ENCODE measurements around the gene LLCFC1.

The LLCFC1 gene

DNA sequence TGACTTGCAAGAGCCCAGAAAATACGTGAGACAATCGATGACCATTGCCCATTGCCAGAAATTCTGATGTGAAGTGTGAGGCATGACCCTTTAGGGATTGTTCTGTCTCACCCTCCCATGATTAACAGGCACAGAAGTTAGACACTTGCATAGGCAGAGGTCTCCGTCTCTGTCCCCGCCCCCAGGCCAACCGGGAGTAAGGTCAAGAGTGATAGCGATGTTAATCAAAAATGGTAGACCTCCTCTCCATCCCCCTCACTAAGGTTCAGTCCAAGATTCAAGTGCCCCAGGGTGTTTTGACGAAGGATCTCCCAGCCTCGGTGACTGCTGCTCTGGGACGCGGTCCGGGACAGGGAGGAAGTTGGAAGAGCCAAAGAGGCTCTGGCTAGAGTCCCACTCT, 31.0 kb upstream of the LLCFC1 start:
- no peak overlapping the region for H3K27ac ChIP-seq (ENCODE audit: low read depth, low read length)
- no peak for TF ChIP-seq EZH2phosphoT487 (IDR thresholded peaks at IDR 0.05; ENCODE audit: borderline replicate concordance, low read length)
- TF ChIP-seq, protein P1, sequence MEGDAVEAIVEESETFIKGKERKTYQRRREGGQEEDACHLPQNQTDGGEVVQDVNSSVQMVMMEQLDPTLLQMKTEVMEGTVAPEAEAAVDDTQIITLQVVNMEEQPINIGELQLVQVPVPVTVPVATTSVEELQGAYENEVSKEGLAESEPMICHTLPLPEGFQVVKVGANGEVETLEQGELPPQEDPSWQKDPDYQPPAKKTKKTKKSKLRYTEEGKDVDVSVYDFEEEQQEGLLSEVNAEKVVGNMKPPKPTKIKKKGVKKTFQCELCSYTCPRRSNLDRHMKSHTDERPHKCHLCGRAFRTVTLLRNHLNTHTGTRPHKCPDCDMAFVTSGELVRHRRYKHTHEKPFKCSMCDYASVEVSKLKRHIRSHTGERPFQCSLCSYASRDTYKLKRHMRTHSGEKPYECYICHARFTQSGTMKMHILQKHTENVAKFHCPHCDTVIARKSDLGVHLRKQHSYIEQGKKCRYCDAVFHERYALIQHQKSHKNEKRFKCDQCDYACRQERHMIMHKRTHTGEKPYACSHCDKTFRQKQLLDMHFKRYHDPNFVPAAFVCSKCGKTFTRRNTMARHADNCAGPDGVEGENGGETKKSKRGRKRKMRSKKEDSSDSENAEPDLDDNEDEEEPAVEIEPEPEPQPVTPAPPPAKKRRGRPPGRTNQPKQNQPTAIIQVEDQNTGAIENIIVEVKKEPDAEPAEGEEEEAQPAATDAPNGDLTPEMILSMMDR (IDR thresholded peaks at IDR 0.05; ENCODE audit: low read depth, low read length, poor library complexity, severe bottlenecking) = no peak
- no peaks in the 10 kb centered on the region for H3K9me2 ChIP-seq (replicated peaks; ENCODE audit: control insufficient read depth, low read length)
- no peaks in the 10 kb centered on the region for H3K79me2 ChIP-seq (ENCODE audit: control insufficient read depth, low read length)
- no peak overlapping the region for H3K4me3 ChIP-seq (ENCODE audit: low read length)
- no peaks in the 10 kb centered on the region for H4K20me1 ChIP-seq (ENCODE audit: control insufficient read depth, insufficient read depth, low read depth, low read length)
- H3K27me3 ChIP-seq (ENCODE audit: control insufficient read depth, low read length) = peaks cover 34% of the 10 kb centered on the region
- no peaks in the 10 kb centered on the region for H3F3A ChIP-seq (ENCODE audit: control insufficient read depth, insufficient read depth)
- peaks cover 5% of the 10 kb centered on the region for H3K9me3 ChIP-seq (ENCODE audit: control insufficient read depth, insufficient read depth, low read length)
- H3K4me1 ChIP-seq (ENCODE audit: control insufficient read depth, low read length) = no peaks in the 10 kb centered on the region
- no peak overlapping the region for H3K4me2 ChIP-seq (ENCODE audit: low read length)
- no peaks in the 10 kb centered on the region for H3K36me3 ChIP-seq (ENCODE audit: control insufficient read depth, low read length)

DNA sequence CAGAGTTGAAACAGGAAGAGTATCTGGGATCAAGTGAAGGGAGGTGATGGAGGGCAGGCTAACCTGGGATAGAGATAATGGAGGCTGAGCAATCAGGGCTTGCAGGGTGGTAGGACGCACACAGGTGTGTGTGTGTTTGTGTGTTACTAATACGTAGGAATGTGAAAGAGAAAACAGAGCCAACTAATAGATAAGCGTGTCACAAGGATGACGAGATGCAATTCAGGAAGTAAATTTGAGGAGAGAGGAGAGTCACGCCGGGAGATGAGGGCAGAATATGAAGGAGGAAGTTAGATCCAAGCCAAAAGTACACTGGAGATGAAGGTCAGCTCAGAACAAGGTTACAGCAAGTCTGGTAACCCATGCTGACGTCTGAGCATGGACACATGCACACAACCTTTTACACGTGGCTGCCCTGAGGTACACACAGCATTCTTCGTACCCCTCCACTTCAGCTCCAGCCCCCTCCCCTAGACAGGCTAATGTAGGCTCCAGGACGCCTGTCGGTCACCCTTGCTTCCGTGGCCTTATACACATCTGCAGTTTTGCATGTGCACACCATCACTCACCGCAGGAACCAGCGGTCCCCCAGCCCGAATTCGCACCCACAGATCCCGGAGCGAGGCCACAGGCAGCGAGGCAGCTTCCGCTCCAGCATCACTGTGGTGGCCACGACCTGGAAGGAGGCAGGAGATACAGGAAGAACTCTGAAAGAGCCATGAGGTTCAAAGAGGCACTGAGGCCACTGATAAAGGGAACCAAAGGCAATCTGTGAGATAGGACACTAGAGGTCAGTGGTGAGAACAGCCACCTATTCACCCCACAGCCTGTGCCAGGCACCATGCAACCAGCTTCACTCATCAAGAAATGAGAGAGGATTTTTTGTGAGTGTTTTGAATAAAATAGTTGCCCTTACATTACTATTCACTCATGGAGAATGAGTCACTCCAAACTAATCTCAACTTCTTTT, 30.1 kb upstream of the LLCFC1 start:
- H3K27ac ChIP-seq (ENCODE audit: low read depth, low read length) = no peak overlapping the region
- TF ChIP-seq, protein P1 (IDR thresholded peaks at IDR 0.05; ENCODE audit: low read depth, low read length, poor library complexity, severe bottlenecking) = peak; percentile 67
- no peak for TF ChIP-seq EZH2phosphoT487 (IDR thresholded peaks at IDR 0.05; ENCODE audit: borderline replicate concordance, low read length)
- H3K4me1 ChIP-seq (ENCODE audit: control insufficient read depth, low read length) = no peaks in the 10 kb centered on the region
- H3K9me3 ChIP-seq (ENCODE audit: control insufficient read depth, insufficient read depth, low read length) = peaks cover 5% of the 10 kb centered on the region
- H3K4me2 ChIP-seq (ENCODE audit: low read length) = no peak overlapping the region
- no peaks in the 10 kb centered on the region for H3F3A ChIP-seq (ENCODE audit: control insufficient read depth, insufficient read depth)
- no peak overlapping the region for H3K4me3 ChIP-seq (ENCODE audit: low read length)
- H3K79me2 ChIP-seq (ENCODE audit: control insufficient read depth, low read length) = no peaks in the 10 kb centered on the region
- no peaks in the 10 kb centered on the region for H3K9me2 ChIP-seq (replicated peaks; ENCODE audit: control insufficient read depth, low read length)
- H3K27me3 ChIP-seq (ENCODE audit: control insufficient read depth, low read length) = peaks cover 42% of the 10 kb centered on the region
- H4K20me1 ChIP-seq (ENCODE audit: control insufficient read depth, insufficient read depth, low read depth, low read length) = no peaks in the 10 kb centered on the region
- H3K36me3 ChIP-seq (ENCODE audit: control insufficient read depth, low read length) = no peaks in the 10 kb centered on the region

DNA sequence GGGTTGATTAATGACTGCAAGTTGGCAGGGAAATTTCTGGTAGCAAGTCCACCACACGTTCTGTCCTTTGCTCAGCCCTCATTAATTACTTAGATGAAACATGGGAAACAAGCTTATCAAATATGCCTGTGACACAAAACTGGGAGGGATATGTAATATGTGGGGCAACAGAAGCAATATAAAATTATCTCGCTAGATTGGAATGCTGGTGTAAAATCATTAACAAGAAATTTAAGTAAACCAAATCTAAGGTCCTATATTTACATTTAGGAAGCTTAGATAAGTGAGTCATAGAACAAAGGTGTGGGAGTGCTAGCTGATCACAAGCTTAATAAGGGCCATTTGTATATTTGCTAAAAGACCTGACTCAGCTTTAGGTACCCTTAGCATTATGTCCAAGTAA, 29.3 kb upstream of the LLCFC1 start:
- Histone ChIP-seq H3K4me2 (ENCODE audit: low read length) (no peak overlapping the region), H3K4me1 (ENCODE audit: control insufficient read depth, low read length) (no peaks in the 10 kb centered on the region), H3K9me2 (replicated peaks; ENCODE audit: control insufficient read depth, low read length) (no peaks in the 10 kb centered on the region)

More for the DNA sequence above, 29.3 kb upstream of the LLCFC1 start:
- no peak for TF ChIP-seq EZH2phosphoT487 (IDR thresholded peaks at IDR 0.05; ENCODE audit: borderline replicate concordance, low read length)
- TF ChIP-seq, protein P1 (IDR thresholded peaks at IDR 0.05; ENCODE audit: low read depth, low read length, poor library complexity, severe bottlenecking) = no peak
- no peaks in the 10 kb centered on the region for H3F3A ChIP-seq (ENCODE audit: control insufficient read depth, insufficient read depth)
- no peaks in the 10 kb centered on the region for H4K20me1 ChIP-seq (ENCODE audit: control insufficient read depth, insufficient read depth, low read depth, low read length)
- no peak overlapping the region for H3K4me3 ChIP-seq (ENCODE audit: low read length)
- H3K9me3 ChIP-seq (ENCODE audit: control insufficient read depth, insufficient read depth, low read length) = no peaks in the 10 kb centered on the region
- no peaks in the 10 kb centered on the region for H3K36me3 ChIP-seq (ENCODE audit: control insufficient read depth, low read length)
- H3K27me3 ChIP-seq (ENCODE audit: control insufficient read depth, low read length) = peaks cover 41% of the 10 kb centered on the region
- no peaks in the 10 kb centered on the region for H3K79me2 ChIP-seq (ENCODE audit: control insufficient read depth, low read length)
- no peak overlapping the region for H3K27ac ChIP-seq (ENCODE audit: low read depth, low read length)
